ENCODE measurements around the gene LARP4.

DNA sequence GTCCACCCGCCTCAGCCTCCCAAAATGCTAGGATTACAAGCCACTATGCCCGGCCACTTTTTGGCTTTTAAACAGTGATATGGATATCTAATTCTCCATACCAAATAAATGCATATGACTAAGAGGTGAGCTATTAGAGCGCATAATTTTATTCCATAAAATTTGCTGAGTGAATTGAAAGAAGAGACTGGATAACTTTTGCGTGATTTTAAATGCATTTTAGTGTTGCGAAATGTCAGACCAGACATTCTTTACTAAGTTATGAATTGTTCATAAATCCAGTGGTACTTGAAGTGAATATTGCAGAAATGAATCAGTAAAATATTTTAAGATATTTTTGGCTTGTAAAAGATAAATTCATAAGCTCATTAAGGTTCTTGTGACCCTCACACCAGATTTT is 53.2 kb downstream of the LARP4 start:
- TF ChIP-seq, protein P1, sequence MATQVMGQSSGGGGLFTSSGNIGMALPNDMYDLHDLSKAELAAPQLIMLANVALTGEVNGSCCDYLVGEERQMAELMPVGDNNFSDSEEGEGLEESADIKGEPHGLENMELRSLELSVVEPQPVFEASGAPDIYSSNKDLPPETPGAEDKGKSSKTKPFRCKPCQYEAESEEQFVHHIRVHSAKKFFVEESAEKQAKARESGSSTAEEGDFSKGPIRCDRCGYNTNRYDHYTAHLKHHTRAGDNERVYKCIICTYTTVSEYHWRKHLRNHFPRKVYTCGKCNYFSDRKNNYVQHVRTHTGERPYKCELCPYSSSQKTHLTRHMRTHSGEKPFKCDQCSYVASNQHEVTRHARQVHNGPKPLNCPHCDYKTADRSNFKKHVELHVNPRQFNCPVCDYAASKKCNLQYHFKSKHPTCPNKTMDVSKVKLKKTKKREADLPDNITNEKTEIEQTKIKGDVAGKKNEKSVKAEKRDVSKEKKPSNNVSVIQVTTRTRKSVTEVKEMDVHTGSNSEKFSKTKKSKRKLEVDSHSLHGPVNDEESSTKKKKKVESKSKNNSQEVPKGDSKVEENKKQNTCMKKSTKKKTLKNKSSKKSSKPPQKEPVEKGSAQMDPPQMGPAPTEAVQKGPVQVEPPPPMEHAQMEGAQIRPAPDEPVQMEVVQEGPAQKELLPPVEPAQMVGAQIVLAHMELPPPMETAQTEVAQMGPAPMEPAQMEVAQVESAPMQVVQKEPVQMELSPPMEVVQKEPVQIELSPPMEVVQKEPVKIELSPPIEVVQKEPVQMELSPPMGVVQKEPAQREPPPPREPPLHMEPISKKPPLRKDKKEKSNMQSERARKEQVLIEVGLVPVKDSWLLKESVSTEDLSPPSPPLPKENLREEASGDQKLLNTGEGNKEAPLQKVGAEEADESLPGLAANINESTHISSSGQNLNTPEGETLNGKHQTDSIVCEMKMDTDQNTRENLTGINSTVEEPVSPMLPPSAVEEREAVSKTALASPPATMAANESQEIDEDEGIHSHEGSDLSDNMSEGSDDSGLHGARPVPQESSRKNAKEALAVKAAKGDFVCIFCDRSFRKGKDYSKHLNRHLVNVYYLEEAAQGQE (IDR thresholded peaks at IDR 0.05; ENCODE audit: insufficient read depth in 1 of 2, low read depth in 2 of 2, low read length in 2 of 2): no peak
- no peak for TF ChIP-seq TAF1 (IDR thresholded peaks at IDR 0.05; ENCODE audit: borderline replicate concordance, insufficient read depth, low read length)
